T-helper 2 cell treated with Interferon-gamma antibody and Interleukin-4, amounts not matched to agents 100 ng/mL and 5 ng/mL, for 36 hours (primary cell): Measurements from ENCODE around the gene SLC12A4. TPM values are rescaled to one million over a fixed set of nuclear protein-coding genes. Genes with fewer than 3 reads are reported as not detected.
"Not testable (repeated sequence)": the region's sequence is repeated elsewhere in the genome, so short reads cannot be mapped to it uniquely, and the experiment has no call there.

Experiments
- intact Hi-C: fragments of 100-400 bp; cut with micrococcal nuclease; formaldehyde crosslinking; loops from one replicate; pipeline ENCODE4 v1.15.1; 2023
- total RNA-seq: library from RNA; stranded (reverse); gene quantifications from 2 replicates; pipeline ENCODE4 v1.2.3, GENCODE V29; 2022

The SLC12A4 gene
- total RNA-seq, 1 donor from 2014 or later, result 41.9 TPM

DNA sequence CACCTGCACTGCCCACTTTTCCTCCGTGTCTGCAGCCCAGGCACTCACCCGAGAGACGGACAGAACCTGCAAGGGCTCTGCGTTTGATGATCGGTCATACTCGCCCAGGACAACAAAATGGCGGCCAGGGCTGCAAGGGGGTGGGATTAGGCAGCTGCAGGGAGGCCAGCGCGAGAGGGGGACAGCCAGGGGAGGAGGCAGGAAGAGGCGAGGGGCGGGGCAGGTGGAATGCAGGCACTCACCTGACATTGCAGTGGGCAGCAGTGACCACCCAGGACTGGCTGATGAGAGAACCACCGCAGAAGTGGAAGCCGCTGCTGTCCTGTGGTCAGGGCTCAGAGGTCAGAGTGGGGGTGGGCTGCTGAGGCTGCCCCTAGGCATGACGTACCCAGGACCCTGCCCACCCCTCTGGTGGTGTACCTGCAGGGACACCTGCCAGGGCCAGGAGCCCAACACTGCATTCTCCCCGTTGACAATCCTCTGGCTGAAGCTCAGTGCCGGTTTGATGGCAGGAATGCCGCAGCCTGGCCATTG is 37.7 kb downstream of the SLC12A4 start:
- intact Hi-C loops, result no loop called here

DNA sequence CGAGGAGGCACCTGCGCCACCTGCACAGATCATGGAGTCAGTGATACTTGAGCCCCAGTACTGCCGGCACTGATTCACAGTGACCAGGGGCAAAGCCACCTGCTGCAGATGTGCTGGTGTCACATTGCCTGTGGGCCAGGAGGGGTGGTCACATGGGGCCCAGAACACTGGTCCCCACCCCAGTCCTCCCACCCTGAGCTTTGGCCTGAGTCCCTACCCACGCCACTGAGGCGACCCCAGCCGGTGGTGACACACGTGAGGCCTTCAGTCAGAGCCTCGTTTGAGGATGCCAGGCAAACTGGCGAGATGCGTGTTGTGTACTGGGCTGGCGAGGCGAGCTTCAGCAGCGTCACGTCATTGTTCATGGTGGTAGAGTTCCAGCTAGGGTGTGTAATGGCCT is 38.2 kb downstream of the SLC12A4 start:
- intact Hi-C loops, result no loop called here

DNA sequence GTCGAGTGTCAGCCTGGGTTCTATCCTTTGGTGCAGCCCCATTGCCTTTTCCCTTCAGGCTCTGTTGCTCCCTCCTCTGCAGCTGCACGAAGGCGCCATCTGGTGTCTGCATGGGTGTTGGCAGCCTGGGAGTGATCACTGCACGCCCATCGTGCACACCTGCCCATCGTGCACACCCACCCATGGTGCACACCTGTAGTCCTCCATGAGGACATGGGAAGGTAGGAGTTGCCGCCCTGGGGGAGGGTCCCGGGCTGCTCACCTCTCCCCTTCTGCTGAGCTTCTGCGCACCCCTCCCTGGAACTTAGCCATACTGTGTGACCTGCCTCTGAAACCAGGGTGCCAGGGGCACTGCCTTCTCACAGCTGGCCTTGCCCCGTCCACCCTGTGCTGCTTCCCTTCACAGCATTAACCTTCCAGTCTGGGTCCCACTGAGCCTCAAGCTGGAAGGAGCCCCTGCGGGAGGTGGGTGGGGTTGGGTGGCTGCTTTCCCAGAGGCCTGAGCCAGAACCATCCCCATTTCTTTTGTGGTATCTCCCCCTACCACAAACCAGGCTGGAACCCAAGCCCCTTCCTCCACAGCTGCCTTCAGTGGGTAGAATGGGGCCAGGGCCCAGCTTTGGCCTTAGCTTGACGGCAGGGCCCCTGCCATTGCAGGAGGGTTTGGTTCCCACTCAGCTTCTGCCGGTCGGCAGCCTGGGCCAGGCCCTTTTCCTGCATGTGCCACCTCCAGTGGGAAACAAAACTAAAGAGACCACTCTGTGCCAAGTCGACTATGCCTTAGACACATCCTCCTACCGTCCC is 39.7 kb downstream of the SLC12A4 start:
- intact Hi-C loops, result loop anchor here (1.0 kb wide), 3 partner anchors 45 to 256 kb away; no protein-coding TSS in a partner anchor

DNA sequence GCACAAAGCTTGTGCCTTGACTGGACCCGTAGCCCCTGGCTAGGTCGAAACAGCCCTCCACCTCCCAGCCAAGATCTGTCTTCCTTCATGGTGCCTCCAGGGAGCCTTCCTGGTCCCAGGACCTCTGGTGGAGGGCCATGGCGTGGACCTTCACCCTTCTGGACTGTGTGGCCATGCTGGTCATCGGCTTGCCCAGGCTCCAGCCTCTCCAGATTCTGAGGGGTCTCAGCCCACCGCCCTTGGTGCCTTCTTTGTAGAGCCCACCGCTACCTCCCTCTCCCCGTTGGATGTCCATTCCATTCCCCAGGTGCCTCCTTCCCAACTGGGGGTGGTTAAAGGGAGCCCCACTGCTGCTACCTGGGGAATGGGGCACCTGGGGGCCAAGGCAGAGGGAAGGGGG is 40.3 kb downstream of the SLC12A4 start:
- intact Hi-C loops, result loop anchor here (1.0 kb wide), 3 partner anchors 45 to 256 kb away; no protein-coding TSS in a partner anchor

DNA sequence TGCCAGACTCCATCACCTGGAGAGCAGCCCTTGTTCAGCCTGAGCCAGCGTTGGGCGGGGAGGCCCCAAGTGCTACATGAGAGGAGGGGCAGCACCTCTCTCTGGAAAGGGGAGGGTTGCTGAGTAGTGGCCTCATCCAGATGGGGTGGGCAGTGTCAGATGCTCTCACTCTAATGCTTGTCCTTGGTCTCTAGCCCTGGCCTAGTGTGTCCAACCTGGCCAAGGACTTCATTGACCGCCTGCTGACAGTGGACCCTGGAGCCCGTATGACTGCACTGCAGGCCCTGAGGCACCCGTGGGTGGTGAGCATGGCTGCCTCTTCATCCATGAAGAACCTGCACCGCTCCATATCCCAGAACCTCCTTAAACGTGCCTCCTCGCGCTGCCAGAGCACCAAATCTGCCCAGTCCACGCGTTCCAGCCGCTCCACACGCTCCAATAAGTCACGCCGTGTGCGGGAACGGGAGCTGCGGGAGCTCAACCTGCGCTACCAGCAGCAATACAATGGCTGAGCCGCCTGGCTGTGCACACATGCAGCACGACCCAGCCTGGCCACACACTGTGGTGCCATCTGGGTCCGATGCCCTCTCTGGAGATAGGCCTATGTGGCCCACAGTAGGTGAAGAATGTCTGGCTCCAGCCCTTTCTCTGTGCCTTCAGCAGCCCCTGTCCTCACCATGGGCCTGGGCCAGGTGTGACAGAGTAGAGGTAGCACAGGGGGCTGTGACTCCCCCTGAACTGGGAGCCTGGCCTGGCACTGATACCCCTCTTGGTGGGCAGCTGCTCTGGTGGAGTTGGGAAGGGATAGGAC is 41.1 kb downstream of the SLC12A4 start:
- intact Hi-C loops, result no loop called here

DNA sequence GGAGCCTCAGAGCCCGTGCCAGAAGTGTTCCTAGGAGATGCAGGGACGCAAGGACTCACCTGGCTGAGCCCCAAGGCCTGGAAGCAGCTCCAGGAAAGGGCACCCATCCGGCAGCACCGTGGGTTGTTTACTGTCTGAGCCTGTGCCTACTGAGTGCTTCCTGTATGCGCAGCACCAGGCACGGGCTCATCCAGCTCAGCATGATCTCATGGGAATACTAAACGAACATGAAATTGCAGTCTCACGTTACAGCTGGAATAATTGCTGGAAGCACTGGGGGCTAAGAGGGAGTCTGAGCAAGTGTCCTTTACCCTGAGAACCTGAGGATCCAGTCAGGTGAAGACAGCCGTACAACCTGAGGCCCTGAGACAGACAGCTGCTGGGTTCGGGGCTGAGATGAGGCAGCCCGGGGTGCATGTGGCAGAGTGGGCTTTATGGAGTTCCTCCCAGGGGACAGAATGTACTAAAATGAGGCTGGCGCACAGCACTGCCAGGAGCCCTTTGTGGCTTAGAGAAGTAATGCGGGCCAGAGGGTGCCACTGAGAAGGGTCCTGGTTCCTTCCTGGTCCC is 42.2 kb downstream of the SLC12A4 start:
- intact Hi-C loops, result no loop called here

DNA sequence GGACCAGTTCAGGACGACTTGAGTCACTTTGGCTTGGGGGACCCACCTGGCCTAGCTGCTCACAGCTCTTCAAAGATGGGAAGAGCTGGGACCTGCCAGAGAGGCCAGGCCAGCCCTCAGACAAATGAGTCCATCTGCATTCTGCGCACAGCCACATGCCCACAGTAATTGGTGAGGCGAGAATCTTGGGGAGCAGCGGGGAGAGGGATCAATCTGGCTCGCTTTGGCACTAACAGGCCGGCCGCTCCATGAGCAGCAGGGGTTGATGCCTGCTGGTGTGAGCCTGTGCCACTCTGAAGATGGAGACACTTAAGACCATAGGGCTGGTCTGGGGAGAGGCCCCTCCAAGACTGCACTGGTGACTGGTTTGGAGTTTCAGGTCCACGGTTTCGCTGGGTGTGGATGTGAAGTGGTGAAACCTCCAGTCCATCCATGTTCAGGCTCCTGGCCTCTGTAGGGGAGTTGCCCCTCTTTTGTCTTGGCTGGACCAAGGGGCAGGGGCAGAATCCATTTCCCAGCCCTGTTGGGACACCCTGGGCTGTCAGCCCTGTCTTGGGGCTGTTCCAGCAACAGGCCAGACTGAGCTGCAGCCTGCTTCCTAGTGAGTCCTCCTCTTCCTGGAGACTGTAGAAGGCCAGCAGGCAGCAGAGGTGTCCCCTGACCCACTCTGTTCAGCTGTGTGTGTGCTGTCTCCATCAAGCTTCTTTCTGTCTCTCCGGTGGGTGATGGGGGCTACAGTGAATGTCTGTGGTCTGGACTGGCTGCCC is 44.1 kb downstream of the SLC12A4 start:
- intact Hi-C loops, result no loop called here

DNA sequence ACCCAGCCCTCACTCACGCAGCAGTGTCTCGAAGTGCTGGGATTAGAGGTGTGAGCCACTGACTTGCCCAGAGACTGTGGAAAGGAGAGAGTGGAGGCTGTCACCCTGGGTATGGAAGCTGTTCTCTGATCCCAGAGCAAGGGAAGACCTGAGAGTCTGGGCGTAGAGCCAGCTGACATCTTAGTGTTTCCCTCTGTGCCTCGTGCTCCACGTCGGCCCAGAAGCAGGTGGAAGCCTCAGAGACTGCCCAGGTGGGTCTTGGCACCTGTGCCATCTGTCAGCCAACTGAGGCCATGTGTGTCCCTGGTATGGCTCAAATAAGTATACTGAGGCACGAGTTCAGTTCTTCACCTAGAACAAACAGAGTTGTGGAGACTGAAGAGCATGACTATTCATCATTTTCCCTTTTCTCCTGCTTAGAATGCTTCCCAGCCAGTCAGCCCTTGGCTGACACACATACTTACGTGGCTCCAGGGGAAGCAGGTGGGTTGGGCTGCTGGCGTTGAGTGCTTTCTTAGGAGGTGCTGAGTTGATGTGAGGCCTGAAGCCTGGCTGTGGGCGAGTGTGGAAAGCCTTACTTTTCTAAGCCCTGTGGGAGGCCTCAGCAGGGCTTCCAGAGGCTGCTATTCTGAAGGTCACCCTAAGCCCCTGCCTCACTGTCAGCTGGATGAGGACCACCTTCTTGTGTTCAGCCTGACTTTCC is 44.9 kb downstream of the SLC12A4 start:
- intact Hi-C loops, result no loop called here

DNA sequence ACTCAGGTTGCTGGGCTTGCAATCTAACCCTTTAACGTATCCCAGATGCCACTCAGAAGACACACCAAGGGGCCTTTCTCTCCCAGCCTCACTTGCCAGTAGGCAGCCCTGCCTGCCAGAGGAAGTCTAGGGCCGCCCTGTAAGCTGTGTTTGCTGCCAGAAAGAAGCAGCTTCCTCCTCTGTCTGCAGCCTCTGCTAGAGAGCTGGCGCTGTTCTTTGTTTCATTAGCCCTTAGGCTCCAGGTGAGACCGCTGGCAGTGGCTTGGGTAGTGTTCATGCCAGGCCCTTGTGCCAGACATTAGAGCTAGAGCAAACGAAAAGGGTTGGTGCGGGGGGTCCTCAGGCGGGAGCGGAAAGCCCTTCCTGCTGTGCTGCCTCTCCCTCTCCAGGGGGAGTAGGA is 45.7 kb downstream of the SLC12A4 start:
- intact Hi-C loops, result no loop called here

DNA sequence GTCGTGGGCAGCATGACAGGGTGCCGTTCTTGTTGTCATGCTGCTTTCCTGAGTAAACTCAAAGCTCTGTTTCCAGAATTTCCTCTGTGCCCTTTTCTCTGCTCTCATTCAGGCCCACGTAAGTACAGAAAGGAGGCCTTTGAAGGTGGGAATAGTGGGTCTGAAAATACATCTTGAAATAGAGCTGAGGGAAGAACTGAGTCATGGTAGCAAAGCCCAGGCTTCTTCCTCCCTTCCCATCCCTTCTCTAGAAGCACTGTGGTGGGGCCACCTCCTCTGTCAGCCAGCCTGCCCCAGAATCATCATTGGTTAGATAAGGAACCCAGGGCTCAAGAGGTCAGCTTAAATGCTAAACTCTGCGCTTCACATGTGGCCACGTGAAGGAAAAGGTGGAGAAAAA is 46.2 kb downstream of the SLC12A4 start:
- intact Hi-C loops, result no loop called here

DNA sequence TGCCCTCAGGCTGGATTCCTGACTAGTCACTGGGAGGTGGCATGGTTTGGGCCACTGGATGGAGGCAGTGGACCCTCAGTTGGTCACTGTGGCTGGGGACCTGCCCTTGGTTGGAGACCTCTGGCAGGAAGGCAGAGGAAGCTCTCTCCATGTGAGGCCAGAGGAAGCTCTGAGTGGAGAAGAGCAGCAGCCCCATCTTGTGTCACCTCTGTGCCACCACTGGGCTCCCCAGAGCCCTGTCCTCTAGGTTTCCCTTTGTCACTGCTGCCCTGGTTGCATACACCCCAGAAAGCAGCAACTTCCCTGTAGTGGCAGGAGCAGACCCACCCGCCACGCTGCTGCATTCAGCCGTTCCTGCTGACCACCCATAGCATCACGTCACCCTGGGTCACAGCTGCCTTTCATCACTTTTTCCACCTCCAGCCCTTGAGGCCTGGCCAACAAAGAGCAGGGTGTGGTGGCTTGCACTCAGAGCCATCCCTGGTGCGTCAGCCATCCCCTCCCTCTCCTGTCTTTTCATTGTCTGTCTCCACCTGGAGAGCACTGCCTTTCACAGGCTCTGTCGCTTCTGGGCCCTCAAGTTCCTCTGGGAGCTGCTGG is 48.7 kb downstream of the SLC12A4 start:
- intact Hi-C loops, result no loop called here

DNA sequence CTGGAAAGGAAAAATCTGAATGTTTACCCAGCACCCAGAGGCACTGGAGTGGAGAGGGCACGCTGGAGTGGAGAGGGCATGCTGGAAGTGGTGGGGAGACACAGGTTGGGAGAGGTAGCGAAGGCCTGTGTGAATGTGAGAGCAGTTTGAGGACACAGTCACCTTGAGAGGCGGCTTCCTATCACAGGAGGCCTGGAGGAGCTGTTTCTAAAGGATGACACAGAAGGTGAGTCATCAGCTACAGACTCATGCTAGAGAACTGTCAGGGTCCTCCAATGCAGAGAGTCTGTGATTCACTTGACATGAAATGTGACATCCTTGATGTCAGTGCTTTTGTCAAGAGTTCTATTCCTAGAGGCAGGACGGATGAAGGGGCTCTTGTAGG is 50.6 kb downstream of the SLC12A4 start:
- intact Hi-C loops, result no loop called here

DNA sequence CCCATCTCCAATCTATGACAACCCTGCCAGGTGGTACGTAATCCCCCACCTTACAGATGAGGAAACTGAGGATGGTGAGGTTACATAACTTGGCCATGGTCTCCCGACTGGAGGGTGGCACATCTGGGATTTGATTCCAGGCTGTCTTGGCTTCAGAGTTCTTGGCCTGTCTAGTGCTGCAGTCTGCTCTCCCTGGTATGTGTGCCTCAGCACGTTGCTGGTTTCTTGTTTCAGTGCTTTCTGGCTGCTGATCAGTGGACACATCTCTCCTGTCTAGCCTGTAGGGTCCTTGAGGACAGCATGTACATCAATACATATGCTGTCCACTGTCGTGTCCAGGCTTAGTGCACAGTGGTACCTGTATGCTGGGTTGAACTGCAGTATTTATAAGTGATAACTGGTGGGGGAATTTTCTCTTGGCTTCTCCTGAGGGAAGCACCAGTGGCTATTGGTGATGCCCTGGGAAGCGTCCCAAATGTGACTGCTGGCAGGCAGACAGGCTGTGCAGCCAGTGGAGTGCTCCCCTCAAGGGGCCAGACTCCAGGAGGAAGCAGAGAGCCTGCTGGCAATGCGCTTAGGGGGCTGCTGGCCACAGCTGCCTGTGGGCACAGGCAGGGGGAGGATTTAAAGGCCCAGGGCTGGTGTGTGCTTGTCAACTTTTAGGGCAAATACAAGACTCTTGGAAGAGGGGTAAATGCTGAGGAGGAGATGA is 51.1 kb downstream of the SLC12A4 start:
- intact Hi-C loops, result no loop called here

DNA sequence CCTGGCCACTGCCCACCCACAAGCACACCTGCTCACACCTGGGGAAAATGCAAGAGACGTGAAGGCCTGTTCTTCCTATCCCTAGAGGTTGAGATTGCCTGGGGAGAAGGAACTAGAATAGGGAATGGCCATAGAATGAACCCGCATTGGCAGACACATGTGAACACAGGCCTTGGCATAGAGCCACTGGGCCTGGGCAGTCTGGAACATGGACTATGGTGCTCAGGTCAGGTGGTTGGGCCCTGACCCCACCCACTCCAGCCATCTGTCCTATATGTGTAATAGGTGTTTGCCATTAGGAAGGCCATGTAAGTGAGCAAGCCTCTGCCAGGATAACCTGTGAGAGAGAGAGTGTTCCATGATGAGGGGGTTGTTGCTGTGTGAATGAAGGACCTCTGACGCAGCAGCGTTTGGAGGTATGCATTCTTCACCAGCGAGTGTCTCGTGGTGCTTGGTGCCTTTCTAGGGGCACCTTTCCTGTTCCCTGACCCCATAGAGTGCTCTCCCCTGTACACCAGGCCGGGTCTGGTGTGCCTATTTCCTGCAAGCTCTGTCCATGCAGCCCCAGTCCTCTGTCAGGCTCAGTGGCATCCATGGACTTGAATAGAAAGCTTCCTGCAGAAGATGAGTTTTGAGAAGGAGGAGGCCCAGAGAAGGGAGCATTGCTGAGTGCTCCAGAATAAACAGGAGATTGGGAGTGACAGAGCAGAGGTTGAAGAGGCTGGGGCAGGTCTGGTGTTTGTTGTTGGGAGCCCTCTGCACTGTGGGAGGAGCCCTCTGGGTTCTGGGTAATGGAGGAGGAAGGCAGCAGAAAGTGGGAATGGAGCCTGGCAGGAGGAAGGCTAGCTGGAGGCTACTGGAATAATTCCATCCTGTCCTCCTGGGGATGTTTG is 52.4 kb downstream of the SLC12A4 start:
- intact Hi-C loops, result no loop called here

DNA sequence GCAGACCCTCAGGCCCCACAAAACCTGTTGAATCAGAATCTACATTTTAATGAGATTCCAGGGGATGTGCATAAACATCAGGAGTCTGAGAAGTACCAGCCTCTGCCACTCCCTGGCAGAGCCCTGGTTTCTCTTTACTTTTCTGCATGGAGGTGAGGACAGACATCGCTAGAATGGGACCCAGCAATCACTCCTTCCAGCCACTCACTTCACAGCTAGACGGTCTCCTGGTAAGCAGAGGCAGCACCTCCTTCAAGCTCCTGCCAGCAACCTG is 53.0 kb downstream of the SLC12A4 start:
- intact Hi-C loops, result not testable (repeated sequence)

DNA sequence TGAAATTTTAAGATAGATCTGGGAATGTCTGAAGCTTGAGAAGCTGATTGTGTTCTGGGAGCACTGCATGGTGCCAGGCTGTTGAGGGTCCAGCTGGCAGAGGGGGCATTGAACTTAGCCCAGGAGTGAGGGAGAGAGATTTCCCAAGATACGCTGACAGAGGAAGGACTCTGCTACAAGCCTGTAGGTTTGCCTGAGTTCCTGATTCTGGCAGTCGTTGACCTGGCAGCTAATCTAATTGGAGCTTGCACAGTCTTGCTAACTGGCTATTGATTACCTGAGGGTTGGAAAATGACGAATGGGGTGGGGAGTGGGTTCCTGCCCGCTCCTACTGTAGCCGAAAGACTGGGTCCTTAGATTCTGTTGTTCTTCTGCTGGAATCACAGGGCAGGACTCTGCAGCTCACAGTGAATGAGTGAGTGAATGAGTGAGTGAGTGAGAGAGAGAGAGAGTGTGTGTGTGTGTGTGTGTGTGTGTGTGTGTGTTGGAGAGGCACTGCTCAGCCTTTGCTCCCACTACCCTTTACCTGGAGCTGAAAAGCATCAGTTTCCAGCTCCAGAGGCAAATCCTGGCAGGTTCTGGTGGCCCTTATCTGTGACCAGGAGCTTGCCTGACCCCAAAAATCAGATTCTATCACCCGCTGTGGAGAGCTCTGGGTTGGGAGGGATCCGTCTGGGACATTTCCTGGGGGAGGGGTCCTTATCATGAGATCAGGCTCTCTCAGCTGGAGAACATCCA is 53.5 kb downstream of the SLC12A4 start:
- intact Hi-C loops, result no loop called here

DNA sequence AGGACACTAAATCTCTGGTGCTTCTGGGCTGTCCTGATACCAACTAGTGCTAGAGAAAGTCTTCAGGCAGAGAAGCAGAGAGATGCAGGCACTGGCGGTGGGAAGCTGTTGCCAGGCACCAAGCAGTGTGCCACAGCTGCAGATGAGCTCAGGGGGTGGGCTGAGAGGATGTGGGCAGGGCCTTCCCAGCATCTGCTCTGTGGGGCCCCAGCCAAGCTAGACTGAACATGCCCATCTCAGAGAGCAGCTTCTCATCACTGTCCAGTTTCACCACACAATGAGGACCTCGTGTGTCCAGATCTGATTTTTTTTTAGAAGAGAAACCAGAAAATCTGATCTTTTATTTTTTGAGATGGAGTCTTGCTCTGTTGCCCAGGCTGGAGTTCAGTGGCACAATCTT is 58.3 kb downstream of the SLC12A4 start:
- intact Hi-C loops, result no loop called here
